ENCODE data around the gene SP2.

GRCh38 chr17:47959825-47960655, 64.0 kb downstream of the SP2 start:
- TF ChIP-seq CTCF (conservative IDR thresholded peaks at IDR 0.05; ENCODE audit: low read depth, low read length) (no peak), EZH2phosphoT487 (IDR thresholded peaks at IDR 0.05; ENCODE audit: borderline replicate concordance, low read length) (no peak)
